Measurements from ENCODE around the gene TMEM139. TPM values are rescaled to one million over a fixed set of nuclear protein-coding genes. Genes with fewer than 3 reads are reported as not detected.

Gene TMEM139
- total and polyA plus RNA-seq, 7 experiments from 2014 or later = 0.32 to 0.62 (median 0.48) TPM; not detected in 1

DNA sequence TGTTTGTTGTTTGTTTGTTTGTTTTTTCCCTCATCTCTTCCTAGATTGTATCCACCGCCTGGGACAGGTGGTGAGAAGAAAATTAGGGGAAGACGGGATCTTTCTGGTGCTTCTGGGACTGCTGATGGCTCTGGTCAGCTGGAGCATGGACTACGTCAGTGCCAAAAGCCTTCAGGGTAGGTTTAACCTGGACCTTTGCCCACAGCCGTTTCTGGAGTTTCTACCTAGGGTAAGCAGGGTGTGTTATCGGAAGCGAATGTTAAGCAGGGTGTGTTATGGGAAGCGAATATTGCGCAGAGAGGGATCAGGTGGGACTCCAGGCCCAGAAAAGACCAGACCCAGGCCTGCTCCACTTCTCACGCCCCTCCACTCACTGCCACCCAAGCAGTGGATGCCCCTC, 35.9 kb downstream of the TMEM139 start:
- Mint-ChIP-seq H3K4me3 (no peak overlapping the region), H3K9me3 (no peaks in the 10 kb centered on the region), H3K36me3 (no peaks in the 10 kb centered on the region), H3K27me3 (peaks cover 0 to 17% (median 0%) of the 10 kb centered on the region in 5 donors), H3K4me1 (peaks cover 0 to 24% (median 7%) of the 10 kb centered on the region in 7 donors), H3K27ac (no peak overlapping the region)
- ChIA-PET POLR2A (no interaction called here), CTCF (no interaction called here)
- Histone ChIP-seq H3K27me3 (ENCODE audit: control insufficient read depth in 2 of 2, insufficient read depth in 2 of 2, low read length in 2 of 2) (no peaks in the 10 kb centered on the region), H3K9me3 (ENCODE audit: control insufficient read depth in 2 of 3, low read length in 3 of 3) (no peaks in the 10 kb centered on the region), H3K36me3 (ENCODE audit: control insufficient read depth in 2 of 3, insufficient read depth in 3 of 3, low read length in 3 of 3) (no peaks in the 10 kb centered on the region), H3K4me1 (ENCODE audit: control insufficient read depth in 2 of 2, insufficient read depth in 2 of 2, low read length in 2 of 2) (peaks cover 0 to 7% of the 10 kb centered on the region in 2 donors), H3K27ac (ENCODE audit: low read depth, low read length) (no peak overlapping the region), H3K4me3 (ENCODE audit: low read length) (no peak overlapping the region)
- DNase-seq = no peak
- intact Hi-C loops (cut with micrococcal nuclease) = loop anchor here in 1 of 2 donors (1.0 kb wide), 1 partner anchor 96 kb away; no protein-coding TSS in a partner anchor
- no peak for ATAC-seq

DNA sequence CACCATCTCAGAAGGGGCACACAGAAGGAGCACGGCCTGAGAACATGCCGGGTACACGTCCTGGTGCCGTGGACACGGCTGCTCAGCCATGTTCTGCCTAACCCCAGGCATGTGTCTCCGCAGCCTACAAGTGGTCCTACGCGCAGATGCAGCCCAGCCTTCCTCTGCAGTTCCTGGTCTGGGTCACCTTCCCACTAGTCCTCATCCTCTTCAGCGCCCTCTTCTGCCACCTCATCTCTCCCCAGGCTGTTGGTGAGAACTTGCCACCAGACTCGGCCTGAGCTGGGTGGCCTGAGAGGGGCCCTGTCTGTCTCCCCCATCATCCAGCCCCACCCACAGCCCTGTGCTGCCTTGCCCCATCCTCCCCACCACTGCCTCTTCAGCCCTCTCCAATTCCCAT, 36.5 kb downstream of the TMEM139 start:
- peaks cover 0 to 26% (median 9%) of the 10 kb centered on the region in 7 donors for H3K4me1 Mint-ChIP-seq
- no peak overlapping the region for H3K4me3 Mint-ChIP-seq
- no peaks in the 10 kb centered on the region for H3K9me3 Mint-ChIP-seq
- Histone ChIP-seq H3K36me3 (ENCODE audit: control insufficient read depth in 2 of 3, insufficient read depth in 3 of 3, low read length in 3 of 3) (no peaks in the 10 kb centered on the region), H3K27me3 (ENCODE audit: control insufficient read depth in 2 of 2, insufficient read depth in 2 of 2, low read length in 2 of 2) (no peaks in the 10 kb centered on the region), H3K27ac (ENCODE audit: low read depth, low read length) (no peak overlapping the region), H3K9me3 (ENCODE audit: control insufficient read depth in 2 of 3, low read length in 3 of 3) (no peaks in the 10 kb centered on the region), H3K4me3 (ENCODE audit: low read length) (no peak overlapping the region), H3K4me1 (ENCODE audit: control insufficient read depth in 2 of 2, insufficient read depth in 2 of 2, low read length in 2 of 2) (peaks cover 0 to 9% of the 10 kb centered on the region in 2 donors)
- ChIA-PET CTCF (no interaction called here), POLR2A (no interaction called here)
- ATAC-seq = no peak
- DNase-seq = no peak
- intact Hi-C loops (cut with micrococcal nuclease) = loop anchor here in 1 of 2 donors (1.0 kb wide), 1 partner anchor 95 kb away; no protein-coding TSS in a partner anchor
- H3K27ac Mint-ChIP-seq = no peak overlapping the region
- H3K36me3 Mint-ChIP-seq = no peaks in the 10 kb centered on the region
- H3K27me3 Mint-ChIP-seq = peaks cover 0 to 17% (median 0%) of the 10 kb centered on the region in 5 donors

DNA sequence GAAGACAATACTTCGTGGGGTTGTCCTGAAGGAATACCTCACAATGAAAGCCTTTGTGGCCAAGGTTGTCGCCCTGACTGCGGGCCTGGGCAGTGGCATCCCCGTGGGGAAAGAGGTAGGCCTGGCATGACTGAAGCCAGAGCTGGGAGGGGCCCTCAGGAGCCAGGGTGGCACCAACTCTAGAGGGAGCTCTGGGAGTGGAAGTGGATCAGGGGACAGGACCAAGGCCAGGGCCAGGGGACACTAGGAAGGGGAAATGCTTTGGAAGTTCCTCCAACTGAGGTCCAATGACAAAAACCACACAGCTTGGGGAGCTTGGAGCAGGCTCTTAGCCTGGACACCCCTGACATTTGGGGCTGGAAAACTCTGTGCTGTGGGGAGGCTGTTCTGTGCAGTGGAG, 37.0 kb downstream of the TMEM139 start:
- peaks cover 0 to 23% (median 9%) of the 10 kb centered on the region in 7 donors for H3K4me1 Mint-ChIP-seq

DNA sequence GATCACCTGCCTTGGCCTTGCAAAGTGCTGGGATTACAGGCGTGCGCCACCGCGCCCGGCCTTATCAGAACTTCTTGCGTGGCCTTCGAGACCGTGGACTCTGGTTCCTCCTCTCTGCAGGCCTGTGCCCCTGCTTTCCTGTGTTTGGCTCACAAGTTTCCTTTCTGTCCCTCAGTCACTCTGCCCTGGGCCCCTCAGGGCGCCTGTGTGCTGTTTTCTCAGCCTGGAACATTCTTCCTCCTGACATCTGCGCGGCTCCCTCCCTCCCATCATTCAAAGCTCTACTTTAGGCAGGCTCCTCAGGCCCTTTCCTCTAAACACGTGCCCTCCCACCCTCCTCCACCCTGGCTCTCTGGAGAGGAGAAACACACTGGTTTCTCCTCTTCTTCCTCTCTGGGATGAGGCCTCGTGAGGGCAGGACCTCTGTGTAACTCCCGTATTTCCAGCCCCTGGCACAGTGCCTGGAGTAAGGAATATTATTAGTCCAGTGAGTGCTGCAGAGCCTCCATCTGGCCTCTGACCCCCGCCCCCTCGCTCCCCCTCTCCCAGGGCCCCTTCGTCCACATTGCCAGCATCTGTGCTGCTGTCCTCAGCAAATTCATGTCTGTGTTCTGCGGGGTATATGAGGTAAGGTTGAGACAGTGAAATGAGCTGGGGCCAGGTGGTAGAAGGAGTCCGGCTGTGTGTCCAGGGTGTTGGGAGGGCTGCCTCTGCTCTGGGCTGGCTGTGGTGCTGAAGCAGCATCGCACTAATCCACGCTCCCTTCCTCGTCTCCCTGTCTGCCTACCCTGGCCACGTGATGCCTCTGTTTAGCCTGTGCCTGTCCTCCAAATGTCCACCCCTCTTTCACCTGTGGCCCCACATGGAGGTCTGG, 38.2 kb downstream of the TMEM139 start:
- no peaks in the 10 kb centered on the region for H3K36me3 ChIP-seq (ENCODE audit: control insufficient read depth in 2 of 3, insufficient read depth in 3 of 3, low read length in 3 of 3)
- intact Hi-C loops (cut with micrococcal nuclease) = no loop called here
- ChIA-PET CTCF (interaction anchor here (1.2 kb wide), 1 partner anchor 87 kb away, joined by 3 read pairs; no protein-coding TSS in a partner anchor), POLR2A (no interaction called here)
- Mint-ChIP-seq H3K9me3 (peaks cover 0 to 2% (median 0%) of the 10 kb centered on the region in 11 donors), H3K4me1 (peaks cover 0 to 21% (median 9%) of the 10 kb centered on the region in 7 donors), H3K4me3 (no peak overlapping the region), H3K27me3 (peaks cover 0 to 15% (median 0%) of the 10 kb centered on the region in 5 donors), H3K27ac (no peak overlapping the region), H3K36me3 (no peaks in the 10 kb centered on the region)
- no peak overlapping the region for H3K4me3 ChIP-seq (ENCODE audit: low read length)
- H3K4me1 ChIP-seq (ENCODE audit: control insufficient read depth in 2 of 2, insufficient read depth in 2 of 2, low read length in 2 of 2) = peaks cover 0 to 9% of the 10 kb centered on the region in 2 donors
- H3K9me3 ChIP-seq (ENCODE audit: control insufficient read depth in 2 of 3, low read length in 3 of 3) = no peaks in the 10 kb centered on the region
- DNase-seq (no peak), ATAC-seq (no peak)
- H3K27ac ChIP-seq (ENCODE audit: low read depth, low read length) = no peak overlapping the region
- H3K27me3 ChIP-seq (ENCODE audit: control insufficient read depth in 2 of 2, insufficient read depth in 2 of 2, low read length in 2 of 2) = no peaks in the 10 kb centered on the region

More for the DNA sequence above, 37.0 kb downstream of the TMEM139 start:
- H3K36me3 Mint-ChIP-seq = no peaks in the 10 kb centered on the region
- DNase-seq (no peak), ATAC-seq (peak; percentile 56)
- intact Hi-C loops (cut with micrococcal nuclease) = loop anchor here in 1 of 2 donors (1.0 kb wide), 1 partner anchor 95 kb away; no protein-coding TSS in a partner anchor
- Histone ChIP-seq H3K36me3 (ENCODE audit: control insufficient read depth in 2 of 3, insufficient read depth in 3 of 3, low read length in 3 of 3) (no peaks in the 10 kb centered on the region), H3K9me3 (ENCODE audit: control insufficient read depth in 2 of 3, low read length in 3 of 3) (no peaks in the 10 kb centered on the region), H3K27me3 (ENCODE audit: control insufficient read depth in 2 of 2, insufficient read depth in 2 of 2, low read length in 2 of 2) (no peaks in the 10 kb centered on the region), H3K27ac (ENCODE audit: low read depth, low read length) (no peak overlapping the region), H3K4me3 (ENCODE audit: low read length) (no peak overlapping the region), H3K4me1 (ENCODE audit: control insufficient read depth in 2 of 2, insufficient read depth in 2 of 2, low read length in 2 of 2) (peaks cover 0 to 9% of the 10 kb centered on the region in 2 donors)
- POLR2A ChIA-PET = no interaction called here
- no peak overlapping the region for H3K27ac Mint-ChIP-seq
- H3K27me3 Mint-ChIP-seq = peaks cover 0 to 17% (median 0%) of the 10 kb centered on the region in 5 donors
- H3K4me3 Mint-ChIP-seq = no peak overlapping the region
- CTCF ChIA-PET = no interaction called here
- peaks cover 0 to 2% (median 0%) of the 10 kb centered on the region in 11 donors for H3K9me3 Mint-ChIP-seq

DNA sequence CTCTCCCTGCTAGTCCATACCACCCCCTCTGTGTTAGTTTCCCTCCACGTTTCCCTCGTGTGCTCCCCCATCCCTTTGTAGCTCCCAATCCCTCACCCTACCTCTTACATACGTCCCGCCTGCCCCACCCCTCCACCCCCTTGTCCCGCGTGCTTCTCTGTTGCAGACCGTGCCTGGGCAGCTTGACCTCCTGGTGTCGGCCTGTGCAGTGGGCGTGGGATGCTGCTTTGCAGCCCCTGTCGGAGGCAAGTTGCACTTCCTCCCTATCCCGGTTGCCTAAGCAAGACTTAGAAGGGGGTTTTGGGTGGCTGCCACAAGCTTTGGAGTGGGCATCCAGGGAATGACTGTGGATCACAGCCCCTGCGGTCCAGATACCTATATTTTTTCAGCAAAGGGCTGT, 38.9 kb downstream of the TMEM139 start:
- DNase-seq (no peak), ATAC-seq (no peak)
- peaks cover 0 to 13% (median 0%) of the 10 kb centered on the region in 5 donors for H3K27me3 Mint-ChIP-seq
- H3K4me1 Mint-ChIP-seq = peaks cover 0 to 21% (median 10%) of the 10 kb centered on the region in 7 donors
- intact Hi-C loops (cut with micrococcal nuclease) = no loop called here
- peaks cover 0 to 2% (median 0%) of the 10 kb centered on the region in 11 donors for H3K9me3 Mint-ChIP-seq
- Histone ChIP-seq H3K9me3 (ENCODE audit: control insufficient read depth in 2 of 3, low read length in 3 of 3) (no peaks in the 10 kb centered on the region), H3K4me3 (ENCODE audit: low read length) (no peak overlapping the region), H3K27ac (ENCODE audit: low read depth, low read length) (no peak overlapping the region), H3K27me3 (ENCODE audit: control insufficient read depth in 2 of 2, insufficient read depth in 2 of 2, low read length in 2 of 2) (no peaks in the 10 kb centered on the region), H3K4me1 (ENCODE audit: control insufficient read depth in 2 of 2, insufficient read depth in 2 of 2, low read length in 2 of 2) (peaks cover 0 to 9% of the 10 kb centered on the region in 2 donors), H3K36me3 (ENCODE audit: control insufficient read depth in 2 of 3, insufficient read depth in 3 of 3, low read length in 3 of 3) (no peaks in the 10 kb centered on the region)
- H3K27ac Mint-ChIP-seq = no peak overlapping the region
- ChIA-PET POLR2A (no interaction called here), CTCF (no interaction called here)
- H3K36me3 Mint-ChIP-seq = no peaks in the 10 kb centered on the region
- H3K4me3 Mint-ChIP-seq = no peak overlapping the region

DNA sequence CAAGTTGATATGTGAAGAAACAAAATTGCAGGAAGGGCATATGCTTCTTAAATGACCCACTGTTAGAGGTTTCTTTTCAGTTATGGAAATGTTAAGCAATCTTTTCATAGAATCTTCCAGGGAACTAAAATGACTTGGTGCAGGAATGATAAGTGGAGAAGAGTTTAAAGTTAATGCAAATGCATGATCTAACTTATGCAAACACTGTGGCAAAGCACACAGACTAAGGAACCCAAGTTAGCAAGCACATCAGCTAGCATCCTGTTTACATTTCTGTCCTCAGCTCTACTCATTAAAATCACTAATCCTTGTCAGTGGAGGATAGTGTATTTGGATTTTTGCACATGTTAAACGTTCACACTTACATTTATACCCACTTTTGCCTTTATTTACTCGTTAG, 40.5 kb downstream of the TMEM139 start:
- Mint-ChIP-seq H3K4me3 (peak overlapping the region in 1 of 10 donors; percentile 29), H3K36me3 (no peaks in the 10 kb centered on the region), H3K27me3 (peaks cover 0 to under 1% (median 0%) of the 10 kb centered on the region in 5 donors), H3K4me1 (peaks cover 0 to 21% (median 10%) of the 10 kb centered on the region in 7 donors), H3K27ac (peak overlapping the region in 1 of 9 donors; percentile 78), H3K9me3 (peaks cover 0 to 2% (median 0%) of the 10 kb centered on the region in 11 donors)
- ChIA-PET CTCF (interaction anchor here (1.0 kb wide), 1 partner anchor 12 kb away, joined by 3 read pairs; no protein-coding TSS in a partner anchor), POLR2A (interaction anchor here (0.9 to 1.5 kb wide), 2 partner anchors 37 to 645 kb away, joined by 3 to 4 read pairs; partner anchors contain the start of gene CASP2)
- no peak for DNase-seq
- Histone ChIP-seq H3K36me3 (ENCODE audit: control insufficient read depth in 2 of 3, insufficient read depth in 3 of 3, low read length in 3 of 3) (no peaks in the 10 kb centered on the region), H3K9me3 (ENCODE audit: control insufficient read depth in 2 of 3, low read length in 3 of 3) (no peaks in the 10 kb centered on the region), H3K27ac (ENCODE audit: low read depth, low read length) (no peak overlapping the region), H3K4me1 (ENCODE audit: control insufficient read depth in 2 of 2, insufficient read depth in 2 of 2, low read length in 2 of 2) (peaks cover 0 to 9% of the 10 kb centered on the region in 2 donors), H3K4me3 (ENCODE audit: low read length) (no peak overlapping the region), H3K27me3 (ENCODE audit: control insufficient read depth in 2 of 2, insufficient read depth in 2 of 2, low read length in 2 of 2) (no peaks in the 10 kb centered on the region)
- no peak for ATAC-seq
- intact Hi-C loops (cut with micrococcal nuclease) = no loop called here
